ENCODE results near the gene PADI3.

GRCh38 chr1:17330856-17331255, 82.0 kb downstream of the PADI3 start:
- TF ChIP-seq CTCF (IDR thresholded peaks at IDR 0.05) (no peak), POLR2A (IDR thresholded peaks at IDR 0.05) (no peak)
